ENCODE data around the gene ZNF324.
A peak's percentile ranks its signal among the peaks of the same experiment; 100 is the strongest.

GRCh38 chr19:58475714-58476497 lies 9.0 kb downstream of the ZNF324 start, which contains the start of gene ZNF446:
- TF ChIP-seq POLR2A (IDR thresholded peaks at IDR 0.05): peak; percentile 53 to 56
- TF ChIP-seq CTCF (IDR thresholded peaks at IDR 0.05): no peak
- peak; percentile 77 to 88 (median 88) for TF ChIP-seq POLR2AphosphoS5 (IDR thresholded peaks at IDR 0.05)
- peak in 2 of 4 donors; percentile 3 to 25 for TF ChIP-seq EP300 (IDR thresholded peaks at IDR 0.05)
